Upper lobe of right lung (tissue), 1 donor: ENCODE data around the gene ZNF385B. TPM values are rescaled to one million over a fixed set of nuclear protein-coding genes. Genes with fewer than 3 reads are reported as not detected.
A peak's percentile ranks its signal among the peaks of the same experiment; 100 is the strongest.

Experiments
- ATAC-seq: fragments of 200-7000 bp; cut with Tn5 transposase; one replicate; pipeline ENCODE4 v1.9.1; 2020; ENCODE audit warnings: mild to moderate bottlenecking, moderate library complexity
- DNase-seq: peaks from one replicate; pipeline ENCODE4 v3.0.0-alpha.2; 2020
- H3K27ac ChIP-seq: fragments of 200-600 bp; one replicate; pipeline ENCODE4 v1.8.0; 2022
- H3K27me3 ChIP-seq: fragments of 200-600 bp; one replicate; pipeline ENCODE4 v1.8.0; 2022; ENCODE audit warnings: mild to moderate bottlenecking
- H3K36me3 ChIP-seq: fragments of 200-600 bp; one replicate; pipeline ENCODE4 v1.8.0; 2022
- H3K4me1 ChIP-seq: fragments of 200-600 bp; one replicate; pipeline ENCODE4 v1.8.0; 2022
- H3K4me3 ChIP-seq: fragments of 200-600 bp; one replicate; pipeline ENCODE4 v1.8.0; 2022; ENCODE audit warnings: mild to moderate bottlenecking
- H3K9me3 ChIP-seq: fragments of 200-600 bp; one replicate; pipeline ENCODE4 v1.8.0; 2022
- CTCF ChIP-seq: fragments of 200-600 bp; IDR thresholded peaks from one replicate; pipeline ENCODE4 v1.8.0; 2022; ENCODE audit warnings: antibody characterized with exemption
- intact Hi-C: fragments of 100-400 bp; cut with DNase I; formaldehyde crosslinking; loops from one replicate; pipeline ENCODE4 v1.11.0; 2022
- total RNA-seq: library from RNA; stranded (reverse); fragmentation: NEBNext Ultra II Directional; extraction: Animal tissue kit (Norgen Biotek cat#: 25700); gene quantifications from one replicate; pipeline ENCODE4 v1.2.1, GENCODE V29; 2021
- donor health status: DM: no; HTN: yes; CAD: no; lungs with severe emphysema.

The ZNF385B gene
- total RNA-seq, 1 donor from 2014 or later: 62.3 TPM

- H3K9me3 ChIP-seq: no peaks in the 10 kb centered on the region
- intact Hi-C loops: loop anchor here (10.0 kb wide), 1 partner anchor 323 kb away; no protein-coding TSS in a partner anchor
- DNase-seq: peak; percentile 74
These were observed 439.3 kb downstream of the ZNF385B start for GRCh38 chr2:179422037-179422643.

GRCh38 chr2:179417436-179417949 lies 443.9 kb downstream of the ZNF385B start:
- H3K4me3 ChIP-seq: no peak overlapping the region
- intact Hi-C loops: no loop called here
- TF ChIP-seq CTCF: no peak
- no peak overlapping the region for H3K27ac ChIP-seq
- ATAC-seq: no peak
- no peaks in the 10 kb centered on the region for H3K36me3 ChIP-seq
- no peaks in the 10 kb centered on the region for H3K9me3 ChIP-seq
- H3K4me1 ChIP-seq: no peaks in the 10 kb centered on the region
- no peaks in the 10 kb centered on the region for H3K27me3 ChIP-seq
- no peak for DNase-seq

More at GRCh38 chr2:179422037-179422643, 439.3 kb downstream of the ZNF385B start:
- TF ChIP-seq CTCF: peak; percentile 79
- no peak overlapping the region for H3K4me3 ChIP-seq
- H3K36me3 ChIP-seq: no peaks in the 10 kb centered on the region
- peak; percentile 89 for ATAC-seq
- H3K4me1 ChIP-seq: no peaks in the 10 kb centered on the region
- H3K27me3 ChIP-seq: no peaks in the 10 kb centered on the region
- H3K27ac ChIP-seq: no peak overlapping the region

- DNase-seq: no peak
- Histone ChIP-seq H3K27me3 (no peaks in the 10 kb centered on the region), H3K36me3 (no peaks in the 10 kb centered on the region), H3K4me3 (no peak overlapping the region), H3K4me1 (no peaks in the 10 kb centered on the region), H3K9me3 (no peaks in the 10 kb centered on the region), H3K27ac (no peak overlapping the region)
- no peak for ATAC-seq
- TF ChIP-seq CTCF: no peak
- intact Hi-C loops: no loop called here
These were observed 449.3 kb downstream of the ZNF385B start for GRCh38 chr2:179412112-179412511.

- intact Hi-C loops: no loop called here
- Histone ChIP-seq H3K9me3 (no peaks in the 10 kb centered on the region), H3K36me3 (no peaks in the 10 kb centered on the region), H3K4me1 (no peaks in the 10 kb centered on the region), H3K27ac (no peak overlapping the region), H3K4me3 (no peak overlapping the region), H3K27me3 (no peaks in the 10 kb centered on the region)
- ATAC-seq (peak; percentile 96), DNase-seq (no peak)
- peak; percentile 75 for TF ChIP-seq CTCF
These were observed 450.7 kb downstream of the ZNF385B start for GRCh38 chr2:179410552-179411356.

- H3K27ac ChIP-seq: no peak overlapping the region
- ATAC-seq: no peak
- no peaks in the 10 kb centered on the region for H3K4me1 ChIP-seq
- no peaks in the 10 kb centered on the region for H3K36me3 ChIP-seq
- intact Hi-C loops: no loop called here
- H3K27me3 ChIP-seq: no peaks in the 10 kb centered on the region
- TF ChIP-seq CTCF: no peak
- H3K4me3 ChIP-seq: no peak overlapping the region
- no peak for DNase-seq
- no peaks in the 10 kb centered on the region for H3K9me3 ChIP-seq
These were observed 457.8 kb downstream of the ZNF385B start for GRCh38 chr2:179403624-179404023.
